PC-9 (cell line): ENCODE data around the gene GLCE. TPM values are rescaled to one million over a fixed set of nuclear protein-coding genes. Genes with fewer than 3 reads are reported as not detected.

Experiments
- BruUV-seq: library from RNA; stranded (reverse); fragments of 400-500 nt; replicated peaks from 2 replicates; lab custom pipeline; 2021; lab: Mats Ljungman, UMichigan
- CTCF ChIA-PET: fragments of 300-600 bp; sonication (Branson Sonifier 250); formaldehyde crosslinking; loops from one replicate; lab custom pipeline; 2022; ENCODE audit warnings: antibody characterized with exemption; lab: Charles Lee
- POLR2A ChIA-PET: fragments of 300-600 bp; sonication (Branson Sonifier 250); formaldehyde crosslinking; loops from one replicate; lab custom pipeline; 2022; ENCODE audit warnings: antibody characterized with exemption; ENCODE audit not compliant: unreplicated experiment; lab: Charles Lee
- DNase-seq, 2 experiments: peaks; one replicate each; pipeline versions ENCODE4 v3.0.0 to v3.0.0-alpha.2; 2015 to 2022; ENCODE audit warnings: mixed read lengths in 1 of 2
- H2AFZ ChIP-seq: fragments of 200-600 bp; sonication (generic); 2 replicates; pipeline ENCODE4 v1.8.1; 2017; ENCODE audit warnings: antibody characterized with exemption
- H3F3A ChIP-seq: fragments of 200-600 bp; sonication (generic); 2 replicates; pipeline ENCODE4 v1.8.1; 2017; ENCODE audit warnings: antibody characterized with exemption, mild to moderate bottlenecking, low read depth; ENCODE audit not compliant: insufficient read depth
- H3K27ac ChIP-seq: fragments of 200-600 bp; sonication (generic); 2 replicates; pipeline ENCODE4 v1.6.1; 2016; ENCODE audit warnings: mixed run types
- H3K27me3 ChIP-seq: fragments of 200-600 bp; sonication (generic); 2 replicates; pipeline ENCODE4 v1.6.1; 2016; ENCODE audit warnings: low read depth, mixed run types; ENCODE audit not compliant: insufficient read depth
- H3K36me3 ChIP-seq: fragments of 200-600 bp; sonication (generic); 2 replicates; pipeline ENCODE4 v1.6.1; 2016; ENCODE audit warnings: low read depth, mixed run types
- H3K4me1 ChIP-seq: fragments of 200-600 bp; sonication (generic); replicated peaks from 2 replicates; pipeline ENCODE4 v1.6.1; 2016; ENCODE audit warnings: mixed run types; ENCODE audit not compliant: insufficient read depth
- H3K4me2 ChIP-seq: fragments of 200-600 bp; sonication (generic); 2 replicates; pipeline ENCODE4 v1.6.1; 2017; ENCODE audit warnings: mixed run types
- H3K4me3 ChIP-seq: fragments of 200-600 bp; sonication (generic); 2 replicates; pipeline ENCODE4 v1.6.1; 2016; ENCODE audit warnings: mixed run types
- H3K79me2 ChIP-seq: fragments of 200-600 bp; sonication (generic); 2 replicates; pipeline ENCODE4 v1.6.1; 2017; ENCODE audit warnings: low read depth, mixed run types
- H3K9me2 ChIP-seq: fragments of 200-600 bp; sonication (generic); 2 replicates; pipeline ENCODE4 v1.8.1; 2017; ENCODE audit warnings: mild to moderate bottlenecking; ENCODE audit not compliant: insufficient read depth
- H3K9me3 ChIP-seq: fragments of 200-600 bp; sonication (generic); 2 replicates; pipeline ENCODE4 v1.8.1; 2016; ENCODE audit warnings: low read depth; ENCODE audit not compliant: insufficient read depth
- H4K20me1 ChIP-seq: fragments of 200-600 bp; sonication (generic); 2 replicates; pipeline ENCODE4 v1.8.1; 2017; ENCODE audit not compliant: insufficient read depth
- EZH2 ChIP-seq: fragments of 200-600 bp; sonication (generic); IDR thresholded peaks from 2 replicates; pipeline ENCODE4 v1.8.0; 2017; ENCODE audit warnings: antibody characterized with exemption, low read depth
- intact Hi-C: fragments of 100-400 bp; cut with micrococcal nuclease; formaldehyde crosslinking; loops from one replicate; pipeline ENCODE4 v1.10.0; 2022; ENCODE audit not compliant: unreplicated experiment
- total RNA-seq: library from RNA; stranded (reverse); gene quantifications from 2 replicates; pipeline ENCODE4 v1.2.3, GENCODE V29; 2021
- TF ChIP-seq, protein P1 (sequence below): fragments of 200-600 bp; sonication (generic); conservative IDR thresholded peaks from 2 replicates; pipeline ENCODE4 v1.6.1; 2017; ENCODE audit warnings: mixed run types, antibody characterized with exemption, mild to moderate bottlenecking, moderate library complexity

GLCE gene
- total RNA-seq, 1 experiment from 2014 or later = 31.3 TPM

DNA sequence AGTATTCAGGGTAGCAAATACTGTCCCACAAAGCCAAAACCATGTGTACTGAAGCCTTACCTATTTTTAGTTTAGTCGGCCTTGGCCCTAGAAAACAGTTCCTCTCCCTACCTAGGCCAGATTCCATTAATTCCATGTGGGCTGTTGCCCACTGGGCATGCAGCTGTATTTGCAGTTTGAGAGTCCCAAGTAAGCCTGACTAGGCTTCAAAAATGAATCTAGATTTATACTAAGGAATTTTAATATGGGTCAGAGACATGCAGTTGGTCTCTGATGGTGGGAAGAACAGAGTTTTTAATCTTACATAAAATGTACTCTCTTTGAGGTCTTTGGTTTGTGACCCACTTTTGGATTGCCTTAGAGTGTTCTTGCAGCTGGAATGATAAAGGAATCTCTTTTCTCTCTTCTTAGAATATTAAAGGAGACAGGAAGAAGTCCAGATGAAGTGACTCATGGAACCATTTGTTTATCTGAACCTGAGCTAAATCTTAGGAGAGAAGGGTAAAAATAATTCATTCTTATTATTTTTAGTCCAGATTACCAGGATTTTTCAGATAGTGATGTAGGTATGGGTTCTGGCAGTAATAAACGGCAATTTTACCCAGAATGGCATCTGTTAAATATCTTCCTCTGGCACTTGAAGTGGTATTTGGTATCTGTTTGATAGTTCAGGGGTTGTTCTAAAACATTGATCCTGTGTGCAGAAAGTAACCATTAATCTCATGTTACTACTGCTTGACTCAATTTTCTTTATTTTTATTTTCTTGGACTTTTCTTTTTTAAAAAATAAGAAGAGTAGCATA is 33.8 kb downstream of the GLCE start:
- Histone ChIP-seq H3K27me3 (no peaks in the 10 kb centered on the region), H3K4me2 (no peak overlapping the region), H4K20me1 (no peaks in the 10 kb centered on the region), H3K9me2 (no peaks in the 10 kb centered on the region), H3K36me3 (no peaks in the 10 kb centered on the region), H3K79me2 (peaks cover 15% of the 10 kb centered on the region; the same call in 1 of the 2 replicates), H3K4me3 (no peak overlapping the region), H3F3A (no peaks in the 10 kb centered on the region), H3K4me1 (no peaks in the 10 kb centered on the region), H2AFZ (no peak overlapping the region), H3K9me3 (no peaks in the 10 kb centered on the region; the same call in 1 of the 2 replicates), H3K27ac (no peak overlapping the region)
- no TSS peak for BruUV-seq
- intact Hi-C loops = no loop called here
- no peak for DNase-seq
- ChIA-PET POLR2A (no interaction called here), CTCF (no interaction called here)
- no peak for TF ChIP-seq EZH2
- TF ChIP-seq, protein P1, sequence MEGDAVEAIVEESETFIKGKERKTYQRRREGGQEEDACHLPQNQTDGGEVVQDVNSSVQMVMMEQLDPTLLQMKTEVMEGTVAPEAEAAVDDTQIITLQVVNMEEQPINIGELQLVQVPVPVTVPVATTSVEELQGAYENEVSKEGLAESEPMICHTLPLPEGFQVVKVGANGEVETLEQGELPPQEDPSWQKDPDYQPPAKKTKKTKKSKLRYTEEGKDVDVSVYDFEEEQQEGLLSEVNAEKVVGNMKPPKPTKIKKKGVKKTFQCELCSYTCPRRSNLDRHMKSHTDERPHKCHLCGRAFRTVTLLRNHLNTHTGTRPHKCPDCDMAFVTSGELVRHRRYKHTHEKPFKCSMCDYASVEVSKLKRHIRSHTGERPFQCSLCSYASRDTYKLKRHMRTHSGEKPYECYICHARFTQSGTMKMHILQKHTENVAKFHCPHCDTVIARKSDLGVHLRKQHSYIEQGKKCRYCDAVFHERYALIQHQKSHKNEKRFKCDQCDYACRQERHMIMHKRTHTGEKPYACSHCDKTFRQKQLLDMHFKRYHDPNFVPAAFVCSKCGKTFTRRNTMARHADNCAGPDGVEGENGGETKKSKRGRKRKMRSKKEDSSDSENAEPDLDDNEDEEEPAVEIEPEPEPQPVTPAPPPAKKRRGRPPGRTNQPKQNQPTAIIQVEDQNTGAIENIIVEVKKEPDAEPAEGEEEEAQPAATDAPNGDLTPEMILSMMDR = no peak

DNA sequence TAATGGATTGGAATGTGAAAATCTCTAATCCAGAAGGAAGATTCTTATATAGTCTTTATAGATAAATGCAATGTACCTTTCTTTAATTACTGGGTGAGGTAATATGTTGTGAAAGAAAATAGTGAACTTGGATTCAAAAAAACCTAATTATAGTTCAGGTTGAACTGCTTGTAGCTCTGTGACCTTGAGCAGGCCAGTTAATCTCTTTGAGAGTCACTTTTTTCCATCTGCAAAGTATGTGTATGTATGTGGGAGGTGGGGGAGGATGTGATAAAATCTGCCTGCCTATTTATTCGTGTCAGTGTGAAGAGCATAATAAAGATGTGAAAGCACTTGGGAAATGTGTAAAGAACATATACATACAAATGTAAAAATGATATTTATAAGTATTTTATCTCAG is 34.4 kb downstream of the GLCE start:
- Histone ChIP-seq H3K4me1 (no peaks in the 10 kb centered on the region), H3K79me2 (peaks cover 15% of the 10 kb centered on the region; the same call in 1 of the 2 replicates), H3K4me2 (no peak overlapping the region), H3K9me3 (no peaks in the 10 kb centered on the region; the same call in 1 of the 2 replicates), H3K27me3 (no peaks in the 10 kb centered on the region), H3F3A (no peaks in the 10 kb centered on the region), H3K36me3 (no peaks in the 10 kb centered on the region), H3K27ac (no peak overlapping the region), H3K9me2 (no peaks in the 10 kb centered on the region), H3K4me3 (no peak overlapping the region), H4K20me1 (no peaks in the 10 kb centered on the region), H2AFZ (no peak overlapping the region)
- TF ChIP-seq, protein P1 = no peak
- BruUV-seq = no TSS peak
- ChIA-PET POLR2A (no interaction called here), CTCF (no interaction called here)
- DNase-seq = no peak
- intact Hi-C loops = no loop called here

DNA sequence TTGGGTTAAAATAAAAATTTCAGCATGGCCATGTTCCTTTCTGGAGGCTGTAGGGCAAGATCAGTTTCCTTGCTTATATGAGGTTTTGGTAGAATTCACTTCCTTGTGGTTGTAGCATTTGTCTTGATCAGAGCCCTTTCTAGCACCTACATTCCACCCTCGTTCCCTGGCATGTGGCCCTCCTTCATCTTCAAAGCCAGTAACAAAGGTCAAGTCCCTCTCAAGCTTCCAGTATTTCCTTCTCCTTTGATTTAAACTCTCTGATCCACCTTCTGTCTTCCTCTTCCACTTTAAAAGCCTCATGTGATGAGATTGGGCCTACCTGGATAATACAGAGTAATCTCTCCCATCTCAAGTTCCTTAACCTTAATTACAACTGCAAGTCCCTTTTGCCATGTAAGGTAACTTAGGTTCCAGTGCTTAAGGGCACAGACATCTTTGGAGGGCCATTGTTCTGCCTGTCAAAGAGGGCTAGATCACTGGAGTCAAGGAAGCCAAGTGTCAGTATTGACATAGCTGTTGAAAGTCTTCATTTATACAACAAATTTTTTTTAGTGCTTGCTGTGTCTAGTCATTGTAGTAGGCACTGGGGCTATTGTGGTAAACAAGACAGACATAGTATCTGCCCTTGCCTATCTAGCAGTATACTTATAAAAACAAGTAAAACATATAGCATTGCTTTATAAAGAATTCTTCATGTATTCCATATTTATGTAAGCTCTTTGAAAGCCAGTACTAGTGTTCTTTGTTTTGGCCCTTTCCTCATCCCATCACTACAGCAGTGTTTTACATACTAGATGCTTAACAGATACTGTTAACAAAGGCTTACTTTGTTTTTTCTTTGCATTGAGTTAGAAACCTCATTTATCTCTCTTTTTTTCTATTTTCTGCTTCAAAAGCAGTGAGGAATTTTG is 40.7 kb downstream of the GLCE start:
- H3K36me3 ChIP-seq = no peaks in the 10 kb centered on the region
- H3K9me3 ChIP-seq = no peaks in the 10 kb centered on the region
- intact Hi-C loops = no loop called here
- H3K9me2 ChIP-seq = no peaks in the 10 kb centered on the region
- H3K27ac ChIP-seq = no peak overlapping the region
- no TSS peak for BruUV-seq
- no peaks in the 10 kb centered on the region for H3K27me3 ChIP-seq
- H3F3A ChIP-seq = no peaks in the 10 kb centered on the region
- H3K4me2 ChIP-seq = no peak overlapping the region
- no peaks in the 10 kb centered on the region for H3K4me1 ChIP-seq
- no peak overlapping the region for H2AFZ ChIP-seq
- H3K79me2 ChIP-seq = no peaks in the 10 kb centered on the region; the same call in 1 of the 2 replicates
- POLR2A ChIA-PET = no interaction called here
- no peak for DNase-seq
- TF ChIP-seq, protein P1 = no peak
- no peak for TF ChIP-seq EZH2
- no peak overlapping the region for H3K4me3 ChIP-seq
- H4K20me1 ChIP-seq = no peaks in the 10 kb centered on the region
- CTCF ChIA-PET = no interaction called here
